Omental fat pad (tissue), 4 donors: Measurements from ENCODE around the gene SYNJ2. TPM values are rescaled to one million over a fixed set of nuclear protein-coding genes. Genes with fewer than 3 reads are reported as not detected.

ENCODE experiments used
- ATAC-seq: fragments of 150-250 bp; one replicate; pipeline ENCODE4 v1.9.1; 2016; ENCODE audit warnings: mild to moderate bottlenecking, moderate library complexity; ENCODE audit not compliant: low FRiP score
- DNase-seq: peaks from one replicate; pipeline ENCODE4 v3.0.0-alpha.2; 2019; ENCODE audit warnings: low spot score
- CTCF ChIP-seq, 3 donors: fragments of 450-650 bp; IDR thresholded peaks; one replicate each; pipeline ENCODE4 v1.5.1; 2016 to 2017; ENCODE audit warnings: antibody characterized with exemption in 3 of 3, mild to moderate bottlenecking in 3 of 3, moderate library complexity in 2 of 3
- total RNA-seq, 4 donors: library from RNA; depleted of rRNA; stranded (reverse); fragments of >200 nt; gene quantifications; one replicate each; pipeline ENCODE4 v1.1.0, GENCODE V29; 2016

SYNJ2 gene
- total RNA-seq, 4 donors from 2014 or later: 2.3 to 27.6 (median 6.4) TPM

DNA sequence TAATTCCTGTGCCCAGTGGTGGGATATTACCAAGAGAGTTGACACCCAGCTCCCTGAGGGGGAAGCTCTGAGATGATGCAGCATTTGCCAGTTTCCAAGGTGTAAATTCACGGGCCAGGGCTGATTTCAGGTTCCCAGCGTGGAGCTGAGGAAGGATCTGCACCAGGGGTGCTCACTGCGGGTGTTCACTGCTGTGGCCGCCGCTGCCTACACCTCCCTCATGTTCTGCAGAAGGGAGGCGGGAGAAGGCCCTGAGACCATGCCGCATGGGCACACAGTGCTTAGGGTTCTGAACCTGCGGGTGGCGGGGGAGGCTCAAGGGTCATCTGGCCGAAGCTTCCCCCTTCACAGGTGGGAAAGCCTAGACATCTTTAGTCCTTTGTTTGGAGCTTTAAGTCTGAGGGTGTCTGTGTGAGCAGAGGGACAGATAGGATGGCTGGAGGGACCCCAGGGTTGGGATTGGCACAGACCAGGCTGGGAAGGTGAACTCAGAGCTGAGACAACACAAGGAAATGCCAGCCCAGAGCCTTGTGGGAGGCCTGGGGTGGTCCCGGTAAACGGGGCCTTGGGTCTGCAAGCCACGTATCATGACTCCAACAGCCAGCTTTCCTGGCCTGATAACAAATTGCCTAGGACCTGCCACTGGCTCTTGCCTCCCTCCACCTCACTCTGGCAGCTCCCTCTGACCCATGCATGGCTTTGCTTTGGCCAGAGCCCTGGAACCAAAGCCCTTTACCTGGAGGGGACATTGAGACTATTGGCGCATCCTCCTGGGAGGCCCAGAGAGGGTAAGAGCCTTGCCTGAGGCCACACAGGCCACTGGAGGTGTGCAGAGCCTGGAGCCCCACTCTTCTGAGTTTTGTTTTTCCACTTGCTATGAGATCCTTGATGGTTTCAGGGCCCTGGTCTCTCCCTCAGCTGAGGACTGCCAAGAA, 40.4 kb downstream of the SYNJ2 start:
- no peak for ATAC-seq
- no peak for TF ChIP-seq CTCF (IDR thresholded peaks at IDR 0.05)
- DNase-seq: no peak

DNA sequence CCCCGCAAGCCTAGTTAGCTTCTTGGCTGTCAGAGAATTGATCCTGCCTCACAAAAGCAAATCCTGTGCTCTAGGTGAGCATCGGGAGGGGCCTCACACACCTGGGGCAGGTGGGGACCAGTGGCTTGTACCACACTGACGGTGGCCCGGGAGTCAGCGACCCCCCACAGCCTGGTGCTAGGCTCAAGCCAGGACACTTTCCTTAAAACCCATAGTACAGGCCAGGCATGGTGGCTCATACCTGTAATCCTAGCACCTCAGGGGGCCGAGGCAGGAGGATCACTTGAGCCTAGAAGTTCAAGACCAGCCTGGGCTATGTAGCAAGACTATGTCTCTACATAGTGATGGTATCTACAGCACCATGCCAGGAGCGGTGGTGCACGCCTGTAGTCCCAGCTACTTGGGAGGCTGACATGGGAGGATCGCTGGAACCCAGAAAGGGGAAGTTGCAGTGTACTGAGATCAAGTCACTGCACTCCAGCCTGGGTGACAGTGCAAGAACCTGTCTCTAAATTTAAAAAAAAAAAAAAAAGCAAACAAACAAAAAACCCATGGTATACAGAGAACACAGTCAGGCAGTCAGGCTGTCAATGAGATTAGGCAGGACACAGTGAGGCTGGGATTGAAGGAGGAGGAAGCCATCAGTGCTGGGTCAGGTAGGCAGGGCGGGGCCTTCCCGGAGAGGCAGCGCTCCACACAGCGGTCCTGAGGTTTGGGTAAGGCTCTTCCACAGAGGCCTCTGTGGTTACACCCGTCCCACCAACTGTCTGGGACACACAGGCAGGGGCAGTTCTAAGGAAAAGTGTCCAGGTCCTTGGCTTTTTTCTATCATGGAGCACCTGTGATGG, 41.3 kb downstream of the SYNJ2 start:
- DNase-seq: no peak
- TF ChIP-seq CTCF (IDR thresholded peaks at IDR 0.05): no peak
- no peak for ATAC-seq

DNA sequence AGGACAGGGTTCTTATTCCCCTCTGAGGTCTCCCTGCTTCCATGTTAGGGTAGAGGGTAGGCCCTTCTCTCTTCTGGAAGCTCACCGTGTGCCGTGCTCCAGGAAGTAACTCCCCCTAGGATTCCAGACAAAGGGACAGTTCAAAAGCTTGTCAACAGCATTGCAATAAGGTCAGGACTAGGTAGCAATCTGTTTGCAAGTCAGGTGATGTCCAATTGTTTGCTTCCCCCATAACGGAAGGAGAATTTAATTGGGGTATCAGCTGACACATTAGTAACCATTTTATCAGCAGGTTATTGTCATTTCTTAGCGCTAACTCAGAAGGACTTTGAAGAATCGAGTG, 41.9 kb downstream of the SYNJ2 start:
- no peak for DNase-seq
- no peak for ATAC-seq

GRCh38 chr6:158024566-158025297, 43.1 kb downstream of the SYNJ2 start:
- ATAC-seq (no peak), DNase-seq (no peak)
- TF ChIP-seq CTCF (IDR thresholded peaks at IDR 0.05): no peak

More for the DNA sequence above, 41.9 kb downstream of the SYNJ2 start:
- no peak for TF ChIP-seq CTCF (IDR thresholded peaks at IDR 0.05)

GRCh38 chr6:158026054-158026900, 44.6 kb downstream of the SYNJ2 start:
- peak; percentile 77 for DNase-seq
- peak in 1 of 3 donors; percentile 26 for TF ChIP-seq CTCF (IDR thresholded peaks at IDR 0.05)
- peak; percentile 85 for ATAC-seq
